ENCODE results near the gene TRIM56. TPM values are rescaled to one million over a fixed set of nuclear protein-coding genes. Genes with fewer than 3 reads are reported as not detected.

Gene TRIM56
- total RNA-seq, 2 experiments from 2014 or later, result 29.9 to 31.8 TPM

DNA sequence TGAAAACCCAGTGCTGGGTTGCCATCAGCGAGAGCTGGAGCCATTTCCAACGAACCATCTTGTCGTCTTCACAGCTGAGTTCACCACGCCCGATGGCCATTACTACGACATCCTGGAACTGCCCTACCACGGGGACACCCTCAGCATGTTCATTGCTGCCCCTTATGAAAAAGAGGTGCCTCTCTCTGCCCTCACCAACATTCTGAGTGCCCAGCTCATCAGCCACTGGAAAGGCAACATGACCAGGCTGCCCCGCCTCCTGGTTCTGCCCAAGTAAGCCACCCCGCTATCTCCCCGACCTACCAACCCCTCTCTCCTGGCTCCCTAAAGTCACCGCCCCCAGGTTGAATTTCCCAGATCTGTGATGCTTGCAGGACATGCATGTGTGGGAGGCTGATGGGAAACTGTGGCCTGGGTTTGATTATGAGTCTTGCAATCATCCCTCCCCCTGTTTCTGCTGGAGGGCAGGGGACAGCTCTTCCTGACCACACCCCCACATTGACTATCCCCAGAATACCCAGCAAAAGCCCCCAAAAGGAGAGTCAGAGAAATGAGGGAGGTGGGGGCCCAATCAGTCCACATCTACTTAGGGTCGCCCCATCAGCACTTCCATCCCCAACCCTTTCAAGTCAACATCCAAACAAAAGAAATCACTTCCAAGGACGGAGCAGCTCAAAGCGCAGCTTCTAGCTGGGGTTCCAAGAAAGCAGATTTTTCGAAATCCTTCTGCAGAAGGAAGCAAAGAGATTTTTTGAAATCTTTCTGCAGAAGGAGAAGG, 48.5 kb downstream of the TRIM56 start:
- DNase-seq (no peak), ATAC-seq (ENCODE audit: poor library complexity) (no peak)
- intact Hi-C loops (cut with DNase I, micrococcal nuclease), result no loop called here
- no peak overlapping the region for H3K27ac ChIP-seq (ENCODE audit: low read depth in 1 of 2, low read length in 2 of 2)
- no peaks in the 10 kb centered on the region for H3K36me3 ChIP-seq (ENCODE audit: insufficient read depth, low read length)
- H3K4me1 ChIP-seq (ENCODE audit: insufficient read depth, low read length), result peaks cover 12% of the 10 kb centered on the region
- peaks cover 0 to 14% of the 10 kb centered on the region in 2 experiments for H3K9me3 ChIP-seq (ENCODE audit: control insufficient read depth in 1 of 2, insufficient read depth in 1 of 2, low read length in 2 of 2)
- Mint-ChIP-seq H3K4me1 (ENCODE audit: low read depth) (peaks cover 6% of the 10 kb centered on the region), H3K4me3 (no peak overlapping the region), H3K27ac (no peak overlapping the region), H3K9me3 (no peaks in the 10 kb centered on the region), H3K36me3 (ENCODE audit: low read depth) (no peaks in the 10 kb centered on the region), H3K27me3 (peaks cover 53% of the 10 kb centered on the region)
- H3K4me3 ChIP-seq (ENCODE audit: low read length), result no peak overlapping the region
- peaks cover 4 to 13% of the 10 kb centered on the region in 2 experiments for H3K27me3 ChIP-seq (ENCODE audit: control insufficient read depth in 1 of 2, insufficient read depth in 2 of 2, low read length in 2 of 2)
- ChIA-PET CTCF (interaction anchor here (1.2 kb wide), 1 partner anchor 10 kb away, joined by 4 read pairs; no protein-coding TSS in a partner anchor), POLR2A (no interaction called here)
- TF ChIP-seq, protein P1, sequence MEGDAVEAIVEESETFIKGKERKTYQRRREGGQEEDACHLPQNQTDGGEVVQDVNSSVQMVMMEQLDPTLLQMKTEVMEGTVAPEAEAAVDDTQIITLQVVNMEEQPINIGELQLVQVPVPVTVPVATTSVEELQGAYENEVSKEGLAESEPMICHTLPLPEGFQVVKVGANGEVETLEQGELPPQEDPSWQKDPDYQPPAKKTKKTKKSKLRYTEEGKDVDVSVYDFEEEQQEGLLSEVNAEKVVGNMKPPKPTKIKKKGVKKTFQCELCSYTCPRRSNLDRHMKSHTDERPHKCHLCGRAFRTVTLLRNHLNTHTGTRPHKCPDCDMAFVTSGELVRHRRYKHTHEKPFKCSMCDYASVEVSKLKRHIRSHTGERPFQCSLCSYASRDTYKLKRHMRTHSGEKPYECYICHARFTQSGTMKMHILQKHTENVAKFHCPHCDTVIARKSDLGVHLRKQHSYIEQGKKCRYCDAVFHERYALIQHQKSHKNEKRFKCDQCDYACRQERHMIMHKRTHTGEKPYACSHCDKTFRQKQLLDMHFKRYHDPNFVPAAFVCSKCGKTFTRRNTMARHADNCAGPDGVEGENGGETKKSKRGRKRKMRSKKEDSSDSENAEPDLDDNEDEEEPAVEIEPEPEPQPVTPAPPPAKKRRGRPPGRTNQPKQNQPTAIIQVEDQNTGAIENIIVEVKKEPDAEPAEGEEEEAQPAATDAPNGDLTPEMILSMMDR (IDR thresholded peaks at IDR 0.05), result no peak

DNA sequence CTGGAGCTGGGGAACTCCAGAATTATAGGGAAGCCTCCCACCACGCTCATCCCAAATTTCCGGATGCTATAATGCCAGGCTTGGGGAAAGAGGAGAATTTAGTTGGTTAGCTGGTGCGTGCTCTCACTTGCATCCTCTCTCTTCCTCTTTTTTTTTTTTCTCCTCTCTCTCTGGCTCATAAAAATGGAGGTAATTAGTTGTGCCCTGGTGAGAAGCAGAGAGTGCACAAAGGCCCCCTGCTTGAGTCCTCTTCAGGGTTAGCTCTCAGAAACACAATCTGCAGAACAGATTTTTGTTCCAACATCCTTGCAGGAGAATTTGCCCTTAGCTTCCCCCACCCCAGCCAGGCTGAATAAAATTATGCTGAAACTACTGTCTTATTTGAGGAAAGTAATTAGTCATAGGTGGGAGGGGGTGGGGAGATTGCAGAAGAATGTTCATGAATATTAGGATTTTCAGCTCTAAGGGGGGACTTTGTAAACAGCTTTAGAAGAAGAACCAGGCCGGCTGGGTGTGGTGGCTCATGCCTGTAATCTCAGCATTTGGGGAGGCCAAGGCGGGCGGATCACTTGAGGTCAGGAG, 49.2 kb downstream of the TRIM56 start:
- no peak overlapping the region for H3K27ac ChIP-seq (ENCODE audit: low read depth in 1 of 2, low read length in 2 of 2)
- H3K9me3 ChIP-seq (ENCODE audit: control insufficient read depth in 1 of 2, insufficient read depth in 1 of 2, low read length in 2 of 2), result peaks cover 0 to 14% of the 10 kb centered on the region in 2 experiments
- no peak for DNase-seq
- TF ChIP-seq, protein P1 (IDR thresholded peaks at IDR 0.05), result no peak
- intact Hi-C loops (cut with DNase I, micrococcal nuclease), result no loop called here
- H3K4me3 ChIP-seq (ENCODE audit: low read length), result no peak overlapping the region
- H3K4me1 Mint-ChIP-seq (ENCODE audit: low read depth), result peaks cover 6% of the 10 kb centered on the region
- H3K4me3 Mint-ChIP-seq, result no peak overlapping the region
- no peaks in the 10 kb centered on the region for H3K36me3 Mint-ChIP-seq (ENCODE audit: low read depth)
- no peak for ATAC-seq (ENCODE audit: poor library complexity)
- no peak overlapping the region for H3K27ac Mint-ChIP-seq
- POLR2A ChIA-PET, result no interaction called here
- H3K4me1 ChIP-seq (ENCODE audit: insufficient read depth, low read length), result peaks cover 16% of the 10 kb centered on the region
- CTCF ChIA-PET, result interaction anchor here (1.2 kb wide), 1 partner anchor 9 kb away, joined by 4 read pairs; no protein-coding TSS in a partner anchor
- H3K9me3 Mint-ChIP-seq, result no peaks in the 10 kb centered on the region
- H3K27me3 Mint-ChIP-seq, result peaks cover 53% of the 10 kb centered on the region
- H3K36me3 ChIP-seq (ENCODE audit: insufficient read depth, low read length), result no peaks in the 10 kb centered on the region
- peaks cover 4 to 12% of the 10 kb centered on the region in 2 experiments for H3K27me3 ChIP-seq (ENCODE audit: control insufficient read depth in 1 of 2, insufficient read depth in 2 of 2, low read length in 2 of 2)

DNA sequence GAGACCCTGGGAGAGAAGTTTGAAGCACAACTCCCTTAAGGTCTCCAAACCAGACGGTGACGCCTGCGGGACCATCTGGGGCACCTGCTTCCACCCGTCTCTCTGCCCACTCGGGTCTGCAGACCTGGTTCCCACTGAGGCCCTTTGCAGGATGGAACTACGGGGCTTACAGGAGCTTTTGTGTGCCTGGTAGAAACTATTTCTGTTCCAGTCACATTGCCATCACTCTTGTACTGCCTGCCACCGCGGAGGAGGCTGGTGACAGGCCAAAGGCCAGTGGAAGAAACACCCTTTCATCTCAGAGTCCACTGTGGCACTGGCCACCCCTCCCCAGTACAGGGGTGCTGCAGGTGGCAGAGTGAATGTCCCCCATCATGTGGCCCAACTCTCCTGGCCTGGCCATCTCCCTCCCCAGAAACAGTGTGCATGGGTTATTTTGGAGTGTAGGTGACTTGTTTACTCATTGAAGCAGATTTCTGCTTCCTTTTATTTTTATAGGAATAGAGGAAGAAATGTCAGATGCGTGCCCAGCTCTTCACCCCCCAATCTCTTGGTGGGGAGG, 52.5 kb downstream of the TRIM56 start:
- Mint-ChIP-seq H3K4me1 (ENCODE audit: low read depth) (peaks cover 6% of the 10 kb centered on the region), H3K9me3 (no peaks in the 10 kb centered on the region), H3K27me3 (peaks cover 42% of the 10 kb centered on the region), H3K27ac (no peak overlapping the region), H3K4me3 (no peak overlapping the region), H3K36me3 (ENCODE audit: low read depth) (no peaks in the 10 kb centered on the region)
- CTCF ChIA-PET, result interaction anchor here (1.5 kb wide), 1 partner anchor 9 kb away, joined by 3 read pairs; no protein-coding TSS in a partner anchor
- TF ChIP-seq, protein P1 (IDR thresholded peaks at IDR 0.05), result no peak
- ATAC-seq (ENCODE audit: poor library complexity) (no peak), DNase-seq (no peak)
- H3K4me1 ChIP-seq (ENCODE audit: insufficient read depth, low read length), result peaks cover 16% of the 10 kb centered on the region
- peaks cover 4 to 8% of the 10 kb centered on the region in 2 experiments for H3K27me3 ChIP-seq (ENCODE audit: control insufficient read depth in 1 of 2, insufficient read depth in 2 of 2, low read length in 2 of 2)
- H3K36me3 ChIP-seq (ENCODE audit: insufficient read depth, low read length), result no peaks in the 10 kb centered on the region
- POLR2A ChIA-PET, result no interaction called here
- intact Hi-C loops (cut with DNase I, micrococcal nuclease), result no loop called here
- no peak overlapping the region for H3K27ac ChIP-seq (ENCODE audit: low read depth in 1 of 2, low read length in 2 of 2)
- peaks cover 0 to 14% of the 10 kb centered on the region in 2 experiments for H3K9me3 ChIP-seq (ENCODE audit: control insufficient read depth in 1 of 2, insufficient read depth in 1 of 2, low read length in 2 of 2)
- no peak overlapping the region for H3K4me3 ChIP-seq (ENCODE audit: low read length)

All from CD4-positive, alpha-beta T cell (primary cell).